Sigmoid colon (tissue), 4 donors: ENCODE results near the gene RMND5A.
"Not testable (repeated sequence)": the region's sequence is repeated elsewhere in the genome, so short reads cannot be mapped to it uniquely, and the experiment has no call there.

Source experiments
- CTCF ChIP-seq, 4 experiments: fragments of 450-650 bp in 3 of 4; fragments of 200-600 bp in 1 of 4; IDR thresholded peaks; one replicate each; pipeline ENCODE4 v1.5.1; 2016 to 2019; ENCODE audit warnings: antibody characterized with exemption in 4 of 4, mild to moderate bottlenecking in 3 of 4, moderate library complexity in 2 of 4
- EP300 ChIP-seq, 4 donors: sonication (generic); formaldehyde crosslinking; IDR thresholded peaks; one replicate each; pipeline ENCODE4 v1.6.1; 2017; ENCODE audit warnings: antibody characterized with exemption in 4 of 4
- POLR2A ChIP-seq, 2 donors: fragments of 450-650 bp; IDR thresholded peaks; one replicate each; pipeline ENCODE4 v1.6.1; 2016; ENCODE audit warnings: antibody characterized with exemption in 2 of 2, mild to moderate bottlenecking in 2 of 2, moderate library complexity in 2 of 2
- POLR2AphosphoS5 ChIP-seq, 4 donors: sonication (generic); formaldehyde crosslinking; IDR thresholded peaks; one replicate each; pipeline ENCODE4 v1.6.1; 2017; ENCODE audit warnings: antibody characterized with exemption in 4 of 4

- not testable (repeated sequence) for TF ChIP-seq POLR2A, CTCF, POLR2AphosphoS5, EP300 (IDR thresholded peaks at IDR 0.05)
Observed at GRCh38 chr2:86720540-86721320, 639 bp downstream of the RMND5A start.
